Stimulated activated CD4-positive, alpha-beta T cell treated with anti-CD3 and anti-CD28 coated beads, Interleukin-4, amount 100 ng/mL, for 48 hours (primary cell): ENCODE results near the gene TVP23B.
"Not testable (repeated sequence)": the region's sequence is repeated elsewhere in the genome, so short reads cannot be mapped to it uniquely, and the experiment has no call there.

Experiments used
- DNase-seq, 2 donors: peaks; one replicate each; pipeline ENCODE4 v3.0.0-alpha.2; 2020; ENCODE audit warnings: low read depth in 2 of 2

Gene TVP23B

DNA sequence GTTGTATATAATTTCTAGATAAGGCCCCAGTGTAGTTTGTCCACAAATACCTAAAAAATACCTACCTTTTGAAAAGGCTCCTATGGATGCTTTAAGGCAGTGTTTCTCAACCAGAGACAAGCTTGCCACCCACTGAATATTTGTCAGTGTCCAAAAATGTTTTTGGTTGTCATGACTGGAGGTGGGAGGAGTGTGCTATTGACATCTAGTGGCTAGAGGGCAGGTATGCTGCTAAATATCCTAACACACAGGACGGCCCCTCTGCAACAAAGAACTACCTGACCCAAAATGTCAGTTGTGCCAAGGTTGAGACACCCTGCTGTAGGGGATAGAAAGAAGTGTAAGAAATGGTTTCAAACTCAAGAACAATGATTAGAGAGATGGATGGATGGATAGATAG, 10.4 kb downstream of the TVP23B start:
- DNase-seq, result not testable (repeated sequence)

DNA sequence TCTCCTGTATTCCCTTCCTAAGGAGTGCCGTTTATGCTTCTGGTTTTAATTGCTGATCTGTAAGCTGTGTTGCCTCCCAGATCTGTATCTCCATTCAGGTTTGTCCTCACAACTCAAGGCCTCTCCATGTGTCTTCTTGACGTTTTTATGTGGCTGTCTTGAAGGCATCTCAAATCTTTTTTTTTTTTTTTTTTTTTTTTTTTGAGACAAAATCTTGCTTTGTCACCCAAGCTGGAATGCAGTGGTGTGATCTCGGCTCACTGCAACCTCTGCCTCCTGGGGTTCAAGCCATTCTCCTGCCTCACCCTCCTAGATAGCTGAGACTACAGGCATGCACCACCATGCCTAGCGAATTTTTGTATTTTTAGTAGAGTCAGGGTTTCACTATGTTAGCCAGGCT, 13.9 kb downstream of the TVP23B start:
- DNase-seq, result not testable (repeated sequence)

DNA sequence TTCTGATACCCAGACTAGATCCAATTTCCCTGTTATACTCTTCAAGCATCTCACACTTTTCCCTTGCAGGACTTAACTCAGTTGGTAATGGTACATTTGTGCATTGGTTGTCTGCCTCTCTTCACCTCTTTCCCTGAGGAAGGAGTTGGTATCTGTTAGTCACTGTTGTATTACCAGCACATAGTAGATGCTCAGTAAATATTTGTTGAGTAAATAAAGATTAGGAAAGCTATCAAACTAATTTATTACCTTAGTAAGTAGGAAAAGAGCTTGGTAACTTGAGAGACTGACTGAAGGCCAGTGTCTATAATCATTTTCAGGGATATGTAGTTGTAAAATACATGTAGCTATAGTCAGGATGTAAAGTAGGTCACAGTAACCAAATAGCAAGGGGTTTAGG, 15.9 kb downstream of the TVP23B start:
- DNase-seq, result not testable (repeated sequence)

DNA sequence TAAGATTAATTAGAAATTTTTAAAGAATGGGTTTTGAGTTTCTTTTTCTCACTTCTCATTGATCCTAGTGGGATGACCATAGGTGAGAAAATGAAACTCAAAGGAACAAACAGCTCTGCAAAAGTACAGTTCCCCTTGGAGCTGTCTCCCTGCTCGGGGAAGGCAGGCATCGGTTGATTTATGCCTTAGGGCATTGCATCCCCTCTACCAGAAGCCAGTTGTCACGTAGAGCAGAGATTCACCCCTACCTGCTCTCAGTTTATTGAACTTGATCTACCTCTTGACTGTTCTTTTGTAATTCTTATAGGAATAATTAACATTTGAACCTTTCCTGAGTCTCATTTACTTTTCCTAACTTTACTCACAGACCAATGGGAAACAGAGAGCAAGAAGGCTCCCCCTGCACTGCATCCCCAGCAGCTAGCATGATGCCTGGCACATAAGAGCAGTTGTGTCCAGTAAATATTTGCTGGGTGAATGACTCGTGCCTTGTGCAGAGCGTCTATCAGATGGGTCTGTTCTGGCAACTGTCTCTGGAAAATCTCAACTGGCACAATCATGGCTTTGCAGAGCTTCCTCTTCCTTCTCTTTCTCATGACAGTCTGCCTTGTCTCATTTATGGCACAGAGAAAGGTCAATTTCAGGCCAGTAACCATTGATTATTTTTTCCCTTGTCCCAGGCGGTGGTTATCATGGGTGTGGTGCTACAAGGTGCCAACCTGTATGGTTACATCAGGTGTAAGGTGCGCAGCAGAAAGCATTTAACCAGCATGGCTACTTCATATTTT, 22.7 kb downstream of the TVP23B start:
- not testable (repeated sequence) for DNase-seq

DNA sequence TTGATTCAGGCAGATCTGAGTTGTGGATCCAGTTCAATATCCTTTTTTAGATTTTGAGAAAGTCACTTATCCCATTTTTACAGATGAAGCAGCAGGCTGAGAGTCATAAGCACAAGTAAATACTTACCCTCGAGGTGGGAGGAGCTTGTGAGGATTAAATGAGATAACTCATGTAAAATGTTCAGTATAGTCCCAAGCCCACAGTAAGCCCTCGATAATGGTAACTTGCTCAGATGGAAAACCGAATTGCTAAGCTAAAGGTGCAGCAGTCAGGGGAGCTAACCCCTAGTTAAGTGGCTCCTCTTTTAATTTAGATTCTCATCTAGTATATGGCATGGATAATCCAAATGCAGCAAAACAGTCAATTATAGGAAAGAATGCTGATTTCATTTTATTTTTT, 34.9 kb downstream of the TVP23B start:
- DNase-seq, result not testable (repeated sequence)

DNA sequence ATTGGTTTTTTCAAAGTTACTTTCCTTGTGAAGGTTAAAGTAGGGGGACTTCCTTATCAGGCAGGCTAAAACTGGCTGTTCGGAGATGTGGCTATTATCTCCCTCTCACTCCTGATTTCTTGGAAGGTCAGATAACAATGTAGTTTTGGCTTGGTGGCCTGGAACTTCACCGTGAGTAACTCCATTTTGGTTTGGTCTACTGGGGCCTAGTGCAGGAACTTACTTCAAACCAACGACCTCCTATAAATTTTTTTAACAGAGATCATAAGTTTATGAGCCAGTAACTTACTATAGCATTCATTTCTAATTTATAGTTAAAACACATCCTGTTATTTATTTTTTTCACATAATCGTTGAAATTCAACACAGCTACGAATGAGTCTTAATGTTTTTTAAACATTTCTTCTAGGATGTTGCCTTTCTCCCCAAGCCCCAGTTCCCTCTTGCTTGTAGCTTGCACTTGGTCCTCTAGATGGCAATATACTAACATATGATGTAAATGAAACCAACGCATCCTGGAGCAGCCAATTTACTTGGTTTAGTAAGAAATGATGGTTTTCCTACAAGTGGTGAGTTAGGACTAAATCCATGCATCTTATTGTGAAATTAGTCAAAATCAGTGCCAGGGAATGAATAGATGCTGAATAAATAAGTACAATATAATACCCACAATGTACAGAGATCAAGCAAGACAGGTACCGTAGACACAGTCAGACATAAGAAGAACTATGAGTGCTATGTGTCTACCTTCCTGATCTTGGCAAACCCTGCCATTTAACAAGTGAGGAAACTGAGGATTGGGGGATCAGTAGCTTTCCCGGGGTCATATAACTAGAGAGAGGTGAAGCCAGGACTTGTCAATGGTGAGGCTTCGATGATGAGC, 35.7 kb downstream of the TVP23B start:
- DNase-seq, result peak in 1 of 2 donors; percentile 23

DNA sequence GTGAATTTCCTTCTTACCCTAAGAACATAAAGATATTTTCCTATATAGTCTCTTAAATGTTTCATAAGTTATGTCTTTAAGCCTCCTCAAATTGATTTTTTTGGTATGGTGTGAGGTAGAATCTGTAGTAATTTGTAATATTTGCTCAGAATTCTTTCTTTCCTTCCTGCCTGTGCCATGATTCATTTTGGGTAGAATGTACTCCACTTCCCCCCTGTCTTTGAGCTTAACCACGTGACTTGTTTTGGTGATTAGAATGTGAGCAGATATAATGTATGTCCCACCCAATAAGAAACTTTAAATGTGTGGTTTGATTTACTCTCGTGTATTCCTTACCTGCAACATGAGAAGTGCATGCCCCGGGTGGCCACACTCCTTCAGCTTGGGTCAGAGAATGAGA, 40.4 kb downstream of the TVP23B start:
- not testable (repeated sequence) for DNase-seq

DNA sequence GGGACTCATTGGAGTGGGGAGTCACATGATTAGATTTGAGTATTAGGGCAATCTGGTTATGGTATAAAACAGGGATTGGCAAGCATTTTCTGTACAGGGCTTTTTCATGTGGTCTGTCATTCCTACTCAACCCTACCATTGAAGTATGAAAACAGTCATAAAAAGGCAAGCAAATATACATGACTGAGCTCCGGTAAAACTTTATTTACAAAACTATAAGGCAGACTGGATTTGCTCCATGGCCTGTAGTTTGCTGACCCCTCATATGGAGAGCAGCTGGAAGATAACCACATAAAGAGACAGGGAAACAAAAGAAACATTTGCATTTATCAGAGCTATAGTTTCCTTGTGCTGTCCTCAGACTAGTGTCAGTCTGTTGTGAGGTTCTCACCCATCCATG, 46.6 kb downstream of the TVP23B start:
- DNase-seq, result not testable (repeated sequence)

DNA sequence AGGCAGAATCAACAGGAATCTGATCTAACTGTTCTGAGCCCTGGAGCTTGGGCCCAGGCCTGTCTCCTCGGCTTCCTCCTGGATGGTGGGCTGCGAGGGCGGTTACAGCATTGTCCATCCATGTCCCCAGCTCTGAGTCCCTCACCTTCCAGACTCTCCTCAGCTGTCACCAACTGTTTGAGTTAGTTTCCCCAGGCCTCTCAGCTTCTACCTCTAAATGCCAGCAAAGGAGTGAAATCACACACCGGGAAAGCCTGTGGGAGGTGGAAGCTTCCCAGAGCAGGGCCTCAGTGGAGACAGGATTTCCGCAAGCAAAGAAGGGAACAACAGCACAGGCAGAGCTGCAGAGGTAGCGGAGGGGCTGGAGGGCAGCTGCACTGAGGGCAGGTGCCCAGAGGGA, 67.5 kb downstream of the TVP23B start:
- no peak for DNase-seq

DNA sequence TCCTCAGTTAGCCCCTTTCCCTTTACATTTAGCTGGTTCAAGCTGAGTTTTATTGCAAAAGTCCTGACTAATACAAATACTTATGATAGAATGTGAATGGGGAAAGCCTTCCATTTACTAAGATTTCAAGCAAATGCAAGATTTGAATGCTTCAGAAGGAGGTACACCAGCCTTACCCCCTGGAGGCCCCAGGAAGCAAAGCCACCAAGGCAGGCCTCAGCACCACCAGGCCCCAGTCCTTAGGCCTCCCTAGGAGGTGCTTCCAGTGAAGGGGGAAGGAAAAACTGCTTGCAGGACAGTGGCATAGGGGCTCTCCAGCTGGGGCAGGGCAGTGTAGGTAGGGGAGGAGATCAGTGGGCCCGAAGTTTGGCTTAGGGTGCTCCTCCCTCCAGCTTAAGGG, 69.7 kb downstream of the TVP23B start:
- no peak for DNase-seq

DNA sequence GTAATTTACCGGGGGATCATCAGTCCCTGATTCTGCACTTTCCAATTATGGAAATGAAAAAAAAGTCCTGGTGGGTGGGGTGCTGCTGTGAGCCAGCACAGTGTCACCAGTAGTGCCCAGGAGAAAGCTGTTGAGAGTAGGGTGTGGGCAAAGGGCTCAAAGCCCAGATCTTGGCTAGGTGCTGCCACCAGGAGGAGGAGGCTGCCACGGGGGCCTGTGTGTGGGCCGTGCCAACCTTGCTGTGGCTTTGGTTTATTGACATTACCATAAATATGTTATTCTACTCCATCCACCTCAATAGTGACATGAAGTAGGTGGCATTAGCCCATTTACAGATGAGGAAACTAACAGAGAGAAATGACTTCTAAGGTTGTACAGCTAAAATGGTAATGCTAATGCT, 70.2 kb downstream of the TVP23B start:
- DNase-seq, result no peak

DNA sequence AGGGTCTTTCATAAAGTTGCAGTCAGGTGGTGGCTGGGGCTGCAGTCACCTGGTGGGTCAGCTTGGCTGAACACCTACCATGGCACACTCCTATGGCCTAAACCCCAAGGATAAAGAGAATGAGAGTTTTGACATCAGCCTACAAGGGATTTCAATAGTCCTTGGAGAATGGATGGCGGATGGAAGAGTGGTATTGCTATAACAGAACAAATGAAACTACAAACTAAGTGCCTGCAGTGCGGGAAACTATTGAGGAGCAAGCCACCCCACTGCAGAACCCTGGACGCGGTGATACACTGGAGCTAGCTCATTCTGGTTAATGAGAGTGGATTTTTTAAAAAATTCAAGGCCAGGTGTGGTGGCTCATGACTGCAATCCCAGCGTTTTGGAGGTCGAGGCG, 74.0 kb downstream of the TVP23B start:
- no peak for DNase-seq

DNA sequence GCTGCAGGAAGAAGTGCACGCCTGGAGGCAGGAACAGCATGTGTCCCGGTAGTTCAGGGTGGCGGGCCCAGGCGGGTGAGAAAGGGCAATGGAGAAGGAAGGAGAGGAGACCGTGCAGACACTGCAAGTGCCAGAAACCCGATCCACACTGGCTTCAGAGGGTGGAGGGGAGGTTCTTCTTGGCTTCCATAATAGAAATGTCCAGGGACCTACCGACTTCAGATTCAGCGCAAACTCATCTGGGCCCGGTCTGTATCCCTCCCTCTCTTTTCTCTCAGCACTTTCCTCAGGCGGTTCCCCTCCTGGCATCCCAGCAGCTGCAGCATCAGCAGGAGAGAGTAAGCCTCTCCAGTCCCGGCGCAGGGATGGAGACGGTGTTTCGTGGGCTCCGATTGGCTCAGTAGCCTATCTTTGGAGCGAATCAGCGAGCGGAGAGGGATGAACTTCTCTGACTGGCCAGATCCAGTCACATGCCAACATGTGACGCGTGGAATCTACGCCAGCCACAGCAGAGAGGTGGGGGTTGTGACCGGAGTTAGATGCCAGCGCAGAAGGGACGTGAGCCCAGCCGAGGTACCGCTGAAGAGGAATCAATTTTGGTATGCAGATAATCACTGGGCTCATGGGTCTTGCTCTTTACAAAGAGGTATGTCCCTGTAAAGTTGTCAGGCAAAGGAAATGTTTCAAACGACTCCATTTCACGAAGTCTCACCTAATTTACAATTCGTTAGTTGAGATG, 75.0 kb downstream of the TVP23B start:
- peak; percentile 73 to 85 for DNase-seq
